Measurements from ENCODE around the gene GJB4.
"Not testable (repeated sequence)": the region's sequence is repeated elsewhere in the genome, so short reads cannot be mapped to it uniquely, and the experiment has no call there.

The GJB4 gene

DNA sequence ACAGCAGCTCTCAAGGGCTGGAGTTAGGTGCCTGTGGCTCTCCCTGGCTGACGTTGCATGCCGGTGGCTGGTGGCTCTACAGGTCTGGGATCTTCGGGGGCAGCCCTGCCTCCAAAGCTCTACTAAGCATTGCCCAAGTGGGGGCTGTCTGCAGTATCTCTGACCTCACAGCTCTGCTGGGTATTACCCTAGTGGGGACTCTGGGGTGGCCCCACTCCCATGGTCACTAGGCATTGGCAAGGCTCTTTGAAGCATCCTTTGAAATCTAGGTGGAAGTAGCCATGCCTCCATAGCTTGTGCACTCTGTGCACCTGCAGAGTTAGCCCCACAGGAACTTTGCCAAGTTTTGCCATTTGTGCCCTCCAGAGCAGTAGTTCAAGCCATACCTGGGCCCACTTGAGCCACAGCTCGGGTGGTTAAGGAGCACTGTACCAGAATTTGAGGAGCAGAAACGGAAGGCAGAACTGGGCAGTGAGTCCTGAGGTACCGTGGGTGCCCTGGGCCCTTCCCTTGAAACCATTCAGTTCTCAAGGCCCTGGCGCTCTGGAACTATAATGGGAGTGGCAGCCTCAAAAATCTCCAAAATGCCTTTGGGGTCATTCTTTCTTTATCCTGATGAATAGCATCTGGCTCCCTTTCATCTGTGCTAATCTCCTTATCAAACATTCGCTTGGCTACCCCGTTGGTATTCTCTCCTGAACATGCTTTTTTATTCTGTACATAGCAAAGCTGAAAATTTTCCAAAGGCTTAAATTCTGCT lies 48.7 kb downstream of the GJB4 start:
- no peak for DNase-seq

DNA sequence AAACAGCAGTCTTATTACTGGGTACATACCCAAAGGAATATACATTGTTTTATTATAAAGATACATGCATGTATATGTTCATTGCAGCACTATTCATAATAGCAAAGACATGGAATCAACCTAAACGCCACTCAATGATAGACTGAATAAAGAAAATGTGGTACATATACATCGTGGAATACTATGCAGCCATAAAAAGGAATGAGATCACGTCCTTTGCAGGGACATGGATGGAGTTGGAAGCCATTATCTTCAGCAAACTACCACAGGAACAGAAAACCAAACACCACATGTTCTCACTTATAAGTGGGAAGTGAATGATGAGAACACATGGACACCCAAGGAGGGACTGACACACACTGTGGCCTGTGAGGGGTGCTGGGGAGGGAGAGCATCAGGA lies 51.2 kb downstream of the GJB4 start:
- not testable (repeated sequence) for DNase-seq

All from activated CD4-positive, CD25-positive, alpha-beta regulatory T cell treated with anti-CD3 and anti-CD28 coated beads, Interleukin-2, amount 50 U/mL, for 72 hours (primary cell).